ENCODE results near the gene WASHC3.

The WASHC3 gene

GRCh38 chr12:101966496-101966895 is 95.3 kb downstream of the WASHC3 start:
- no peak for DNase-seq

- no peak for DNase-seq
Observed at GRCh38 chr12:101963697-101964096, 98.1 kb downstream of the WASHC3 start.

Measured in GOT3 (cell line).